HG02763 (cell line): ENCODE measurements around the gene ROMO1.
A peak's percentile ranks its signal among the peaks of the same experiment; 100 is the strongest.

Experiments used
- ATAC-seq: cut with Tn5 transposase; IDR thresholded peaks from one replicate; pipeline ENCODE4 v1.9.1; 2021; ENCODE audit warnings: mild to moderate bottlenecking, moderate library complexity; ENCODE audit not compliant: unreplicated experiment

Gene ROMO1

GRCh38 chr20:35699127-35699956 lies at the start of gene ROMO1, which contains the start of gene NFS1:
ROMO1 (plus strand) TSS chr20:35699405; CDS start chr20:35699633, 228 bp downstream.
NFS1 (minus strand) TSS chr20:35699352; CDS start chr20:35699288, 64 bp downstream.
- ATAC-seq: peak; percentile 65

GRCh38 chr20:35650632-35651031 lies 48.6 kb upstream of the ROMO1 start:
- no peak for ATAC-seq

GRCh38 chr20:35651958-35652357 lies 47.2 kb upstream of the ROMO1 start:
- ATAC-seq: no peak

- no peak for ATAC-seq
Measured at GRCh38 chr20:35652641-35653429, 46.4 kb upstream of the ROMO1 start.

GRCh38 chr20:35653430-35653734 lies 45.8 kb upstream of the ROMO1 start:
- ATAC-seq: no peak

GRCh38 chr20:35653893-35654292 lies 45.3 kb upstream of the ROMO1 start:
- ATAC-seq: no peak

GRCh38 chr20:35654415-35654814 lies 44.8 kb upstream of the ROMO1 start:
- ATAC-seq: no peak

GRCh38 chr20:35657271-35657670 lies 41.9 kb upstream of the ROMO1 start:
- no peak for ATAC-seq

- ATAC-seq: no peak
Measured at GRCh38 chr20:35660122-35660937, 38.9 kb upstream of the ROMO1 start.

- ATAC-seq: no peak
Measured at GRCh38 chr20:35661053-35661452, 38.2 kb upstream of the ROMO1 start.

GRCh38 chr20:35661908-35662307 lies 37.3 kb upstream of the ROMO1 start:
- ATAC-seq: no peak

- no peak for ATAC-seq
Measured at GRCh38 chr20:35662551-35662950, 36.7 kb upstream of the ROMO1 start.

- peak; percentile 23 for ATAC-seq
Measured at GRCh38 chr20:35663516-35664465, 35.4 kb upstream of the ROMO1 start.

- ATAC-seq: peak; percentile 68
Measured at GRCh38 chr20:35664466-35665206, 34.6 kb upstream of the ROMO1 start, which contains the start of the genes CPNE1 and RBM12. CPNE1 (minus strand) TSS chr20:35664900; CDS start chr20:35632923, 31,977 bp downstream. RBM12 (minus strand) TSS chr20:35664900; CDS start chr20:35655322, 9,578 bp downstream.

GRCh38 chr20:35665949-35666288 lies 33.3 kb upstream of the ROMO1 start:
- ATAC-seq: no peak

GRCh38 chr20:35669221-35669620 lies 30.0 kb upstream of the ROMO1 start:
- ATAC-seq: no peak

GRCh38 chr20:35669681-35670080 lies 29.5 kb upstream of the ROMO1 start:
- ATAC-seq: no peak

- ATAC-seq: no peak
Measured at GRCh38 chr20:35673884-35674283, 25.3 kb upstream of the ROMO1 start.

- no peak for ATAC-seq
Measured at GRCh38 chr20:35674921-35675320, 24.3 kb upstream of the ROMO1 start.
